HepG2 (cell line): ENCODE data around the gene RCCD1. TPM values are rescaled to one million over a fixed set of nuclear protein-coding genes. Genes with fewer than 3 reads are reported as not detected.

Source experiments
- HNF4G ChIP-seq, 2 experiments: sonication (generic) in 1 of 2; formaldehyde crosslinking in 1 of 2; IDR thresholded peaks; 2 replicates each; pipeline versions ENCODE4 v1.4.0 to v1.6.1; 2011 to 2020; ENCODE audit warnings: borderline replicate concordance in 2 of 2, low read depth in 2 of 2, mild to moderate bottlenecking in 2 of 2, low read length in 1 of 2, missing genetic modification reagents in 1 of 2, moderate library complexity in 1 of 2
- KAT2B ChIP-seq: fragments of 150-350 bp; IDR thresholded peaks from 2 replicates; pipeline ENCODE4 v1.6.1; 2014; ENCODE audit warnings: low read depth, low read length, borderline replicate concordance
- MLLT10 ChIP-seq: sonication (generic); formaldehyde crosslinking; IDR thresholded peaks from 2 replicates; pipeline ENCODE4 v1.4.0; 2020; ENCODE audit warnings: missing genetic modification reagents
- NCOA5 ChIP-seq: sonication (generic); formaldehyde crosslinking; IDR thresholded peaks from 2 replicates; pipeline ENCODE4 v1.4.0; 2020; ENCODE audit warnings: missing genetic modification reagents
- PREB ChIP-seq: sonication (generic); formaldehyde crosslinking; IDR thresholded peaks from 2 replicates; pipeline ENCODE4 v1.4.0; 2020; ENCODE audit warnings: missing genetic modification reagents
- SRSF9 ChIP-seq: fragments of 200-400 bp; formaldehyde crosslinking; IDR thresholded peaks from 2 replicates; pipeline ENCODE4 v1.6.1; 2018; ENCODE audit warnings: borderline replicate concordance, mild to moderate bottlenecking, low read depth, low read length; ENCODE audit not compliant: insufficient read depth, poor library complexity, severe bottlenecking
- TOE1 ChIP-seq: sonication (generic); formaldehyde crosslinking; IDR thresholded peaks from 2 replicates; pipeline ENCODE4 v1.4.0; 2020; ENCODE audit warnings: mild to moderate bottlenecking, missing genetic modification reagents
- YY1 ChIP-seq: IDR thresholded peaks from 2 replicates; pipeline ENCODE4 v1.6.1; 2011; ENCODE audit warnings: low read length, low read depth, moderate library complexity, mild to moderate bottlenecking; ENCODE audit not compliant: insufficient read depth, insufficient replicate concordance
- ZKSCAN5 ChIP-seq: sonication (generic); formaldehyde crosslinking; IDR thresholded peaks from 2 replicates; pipeline ENCODE4 v1.5.1; 2020; ENCODE audit warnings: mild to moderate bottlenecking, missing genetic modification reagents
- ZNF180 ChIP-seq: sonication (generic); formaldehyde crosslinking; IDR thresholded peaks from 2 replicates; pipeline ENCODE4 v1.4.0; 2020; ENCODE audit warnings: low read depth, missing genetic modification reagents, borderline replicate concordance
- ZNF512 ChIP-seq: sonication (generic); formaldehyde crosslinking; IDR thresholded peaks from 2 replicates; pipeline ENCODE4 v1.4.0; 2020; ENCODE audit warnings: mild to moderate bottlenecking, missing genetic modification reagents
- ZNF530 ChIP-seq: sonication (generic); formaldehyde crosslinking; IDR thresholded peaks from 2 replicates; pipeline ENCODE4 v1.5.0; 2020; ENCODE audit warnings: low read depth, mild to moderate bottlenecking, missing genetic modification reagents
- polyA plus RNA-seq, 8 experiments: library from polyadenylated mRNA; depleted of rRNA in 3 of 8; stranded (reverse) in 7 of 8; unstranded in 1 of 8; fragments of >200 nt; fragmentation: Illumina TruSeq in 4 of 8; extraction: Trizol in 4 of 8; gene quantifications; 2 replicates each; pipeline versions ENCODE4 v1.2.1 to v1.2.3, GENCODE V29; 2011 to 2016; ENCODE audit warnings: low read depth in 4 of 8, missing spikeins in 1 of 8, mixed read lengths in 1 of 8; ENCODE audit not compliant: insufficient read depth in 1 of 8
- total RNA-seq, 5 experiments: library from RNA; depleted of rRNA; stranded (reverse); fragments of >200 nt; fragmentation: Illumina TruSeq; extraction: Trizol; gene quantifications; 2 replicates each; pipeline ENCODE4 v1.2.3, GENCODE V29; 2016; ENCODE audit warnings: low read depth in 1 of 5
- TF ChIP-seq, protein P1 (sequence below): IDR thresholded peaks from 2 replicates; pipeline ENCODE4 v1.6.1; 2016; ENCODE audit warnings: mild to moderate bottlenecking
- TF ChIP-seq, protein P2 (sequence below): sonication (generic); formaldehyde crosslinking; IDR thresholded peaks from 2 replicates; pipeline ENCODE4 v1.8.0; 2022; ENCODE audit warnings: missing genetic modification reagents, mild to moderate bottlenecking, inconsistent platforms, borderline replicate concordance
- TF ChIP-seq, protein P3 (sequence below): IDR thresholded peaks from 2 replicates; pipeline ENCODE4 v1.6.1; 2012; ENCODE audit warnings: inconsistent platforms
- TF ChIP-seq, protein P4 (sequence below), 2 experiments: sonication (generic) in 1 of 2; formaldehyde crosslinking in 1 of 2; IDR thresholded peaks; 2 replicates each; pipeline versions ENCODE4 v1.4.0 to v1.6.1; 2016 to 2020; ENCODE audit warnings: borderline replicate concordance in 1 of 2, low read depth in 1 of 2, mild to moderate bottlenecking in 1 of 2, missing genetic modification reagents in 1 of 2

Gene RCCD1
- total and polyA plus RNA-seq, 2 of the 13 experiments (the other 11 are each of a cell fraction or from before 2014, with no cell fraction given) = 14.1 to 15.1 TPM

- TF ChIP-seq YY1 (peak; percentile 20), ZNF530 (CRISPR knock-in tag) (no peak), PREB (CRISPR knock-in tag) (no peak), SRSF9 (no peak), NCOA5 (CRISPR knock-in tag) (no peak), ZKSCAN5 (CRISPR knock-in tag) (no peak), TOE1 (CRISPR knock-in tag) (no peak), ZNF180 (CRISPR knock-in tag) (no peak), HNF4G (IDR thresholded peaks at IDR 0.05; ENCODE audit: borderline replicate concordance, low read depth, low read length) (no peak), HNF4G (CRISPR knock-in tag; IDR thresholded peaks at IDR 0.05; ENCODE audit: borderline replicate concordance, low read depth) (no peak), MLLT10 (CRISPR knock-in tag) (no peak), KAT2B (no peak), ZNF512 (no peak)
- TF ChIP-seq, protein P1, sequence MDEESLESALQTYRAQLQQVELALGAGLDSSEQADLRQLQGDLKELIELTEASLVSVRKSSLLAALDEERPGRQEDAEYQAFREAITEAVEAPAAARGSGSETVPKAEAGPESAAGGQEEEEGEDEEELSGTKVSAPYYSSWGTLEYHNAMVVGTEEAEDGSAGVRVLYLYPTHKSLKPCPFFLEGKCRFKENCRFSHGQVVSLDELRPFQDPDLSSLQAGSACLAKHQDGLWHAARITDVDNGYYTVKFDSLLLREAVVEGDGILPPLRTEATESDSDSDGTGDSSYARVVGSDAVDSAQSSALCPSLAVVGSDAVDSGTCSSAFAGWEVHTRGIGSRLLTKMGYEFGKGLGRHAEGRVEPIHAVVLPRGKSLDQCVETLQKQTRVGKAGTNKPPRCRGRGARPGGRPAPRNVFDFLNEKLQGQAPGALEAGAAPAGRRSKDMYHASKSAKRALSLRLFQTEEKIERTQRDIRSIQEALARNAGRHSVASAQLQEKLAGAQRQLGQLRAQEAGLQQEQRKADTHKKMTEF (CRISPR knock-in tag) = peak; percentile 77
- TF ChIP-seq, protein P2, sequence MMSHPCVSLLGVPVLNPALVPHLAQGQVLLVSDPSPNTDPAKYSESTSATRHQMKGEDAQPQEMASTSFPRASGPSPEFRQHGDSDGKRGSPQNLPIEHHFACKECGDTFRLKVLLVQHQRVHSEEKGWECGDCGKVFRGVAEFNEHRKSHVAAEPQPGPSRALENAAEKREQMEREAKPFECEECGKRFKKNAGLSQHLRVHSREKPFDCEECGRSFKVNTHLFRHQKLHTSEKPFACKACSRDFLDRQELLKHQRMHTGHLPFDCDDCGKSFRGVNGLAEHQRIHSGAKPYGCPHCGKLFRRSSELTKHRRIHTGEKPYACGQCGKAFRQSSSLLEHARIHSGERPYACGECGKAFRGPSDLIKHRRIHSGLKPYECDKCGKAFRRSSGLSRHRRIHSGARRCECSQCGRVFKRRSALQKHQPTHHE (CRISPR knock-in tag) = peak; percentile 87; the same call in 1 of the 2 replicates
- TF ChIP-seq, protein P3, sequence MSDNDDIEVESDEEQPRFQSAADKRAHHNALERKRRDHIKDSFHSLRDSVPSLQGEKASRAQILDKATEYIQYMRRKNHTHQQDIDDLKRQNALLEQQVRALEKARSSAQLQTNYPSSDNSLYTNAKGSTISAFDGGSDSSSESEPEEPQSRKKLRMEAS = peak; percentile 75; the same call in 1 of the 2 replicates
- TF ChIP-seq, protein P4, sequence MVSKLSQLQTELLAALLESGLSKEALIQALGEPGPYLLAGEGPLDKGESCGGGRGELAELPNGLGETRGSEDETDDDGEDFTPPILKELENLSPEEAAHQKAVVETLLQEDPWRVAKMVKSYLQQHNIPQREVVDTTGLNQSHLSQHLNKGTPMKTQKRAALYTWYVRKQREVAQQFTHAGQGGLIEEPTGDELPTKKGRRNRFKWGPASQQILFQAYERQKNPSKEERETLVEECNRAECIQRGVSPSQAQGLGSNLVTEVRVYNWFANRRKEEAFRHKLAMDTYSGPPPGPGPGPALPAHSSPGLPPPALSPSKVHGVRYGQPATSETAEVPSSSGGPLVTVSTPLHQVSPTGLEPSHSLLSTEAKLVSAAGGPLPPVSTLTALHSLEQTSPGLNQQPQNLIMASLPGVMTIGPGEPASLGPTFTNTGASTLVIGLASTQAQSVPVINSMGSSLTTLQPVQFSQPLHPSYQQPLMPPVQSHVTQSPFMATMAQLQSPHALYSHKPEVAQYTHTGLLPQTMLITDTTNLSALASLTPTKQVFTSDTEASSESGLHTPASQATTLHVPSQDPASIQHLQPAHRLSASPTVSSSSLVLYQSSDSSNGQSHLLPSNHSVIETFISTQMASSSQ (IDR thresholded peaks at IDR 0.05; ENCODE audit: low read depth) = no peak; the same call in 1 of the 2 replicates
- TF ChIP-seq, protein P4 (CRISPR knock-in tag; IDR thresholded peaks at IDR 0.05; ENCODE audit: borderline replicate concordance) = peak; percentile 80; the same call in 1 of the 2 replicates
Measured at GRCh38 chr15:90994417-90995311, 40.0 kb downstream of the RCCD1 start, which contains the start of gene PRC1 (continued).
